Uterus (tissue), 4 donors: ENCODE data around the gene TMEM151A. TPM values are rescaled to one million over a fixed set of nuclear protein-coding genes. Genes with fewer than 3 reads are reported as not detected.

Experiments used
- DNase-seq, 2 donors: peaks; one replicate each; pipeline ENCODE4 v3.0.0-alpha.2; 2019 to 2020
- H3K27ac ChIP-seq, 2 donors: fragments of 200-600 bp; sonication (generic); 1 replicate in 1 of 2; 2 replicates in 1 of 2; pipeline ENCODE4 v1.5.1; 2016 to 2018
- H3K27me3 ChIP-seq, 2 donors: fragments of 200-600 bp; sonication (generic); one replicate each; pipeline ENCODE4 v1.5.1; 2018 to 2019; ENCODE audit warnings: control low read depth in 1 of 2
- H3K36me3 ChIP-seq, 2 donors: fragments of 200-600 bp; sonication (generic); one replicate each; pipeline ENCODE4 v1.5.1; 2019; ENCODE audit warnings: control low read depth in 1 of 2
- H3K4me1 ChIP-seq, 2 donors: fragments of 200-600 bp; sonication (generic); one replicate each; pipeline ENCODE4 v1.5.1; 2018 to 2019; ENCODE audit warnings: control low read depth in 1 of 2
- H3K4me3 ChIP-seq, 2 donors: fragments of 200-600 bp; sonication (generic); 1 replicate in 1 of 2; 2 replicates in 1 of 2; pipeline ENCODE4 v1.5.1; 2018 to 2019; ENCODE audit warnings: mild to moderate bottlenecking in 1 of 2
- H3K9me3 ChIP-seq, 2 donors: fragments of 200-600 bp; sonication (generic); one replicate each; pipeline ENCODE4 v1.5.1; 2019; ENCODE audit warnings: control low read depth in 1 of 2
- POLR2A ChIP-seq, 2 donors: fragments of 450-650 bp; IDR thresholded peaks; one replicate each; pipeline ENCODE4 v1.6.1; 2016; ENCODE audit warnings: antibody characterized with exemption in 2 of 2, mild to moderate bottlenecking in 1 of 2, moderate library complexity in 1 of 2
- intact Hi-C: fragments of 100-400 bp; cut with DNase I; formaldehyde crosslinking; loops from one replicate; pipeline ENCODE4 v1.15.1; 2023; ENCODE audit warnings: low total_unique reads
- total RNA-seq, 4 donors: library from RNA; depleted of rRNA in 3 of 4; stranded (reverse); fragments of >200 nt in 3 of 4; gene quantifications; one replicate each; pipeline versions ENCODE4 v1.1.0 to v1.2.4, GENCODE V29; 2014 to 2023
- TF ChIP-seq, protein P1 (sequence below), 4 experiments: fragments of 200-600 bp in 2 of 4; fragments of 450-650 bp in 2 of 4; sonication (generic) in 2 of 4; IDR thresholded peaks; one replicate each; pipeline ENCODE4 v1.5.1; 2016 to 2019; ENCODE audit warnings: antibody characterized with exemption in 4 of 4, mild to moderate bottlenecking in 2 of 4, moderate library complexity in 1 of 4
- donor health status: DM: yes; HTN: yes; CAD: no.

TMEM151A gene
- total RNA-seq, 4 donors from 2014 or later: 0.27 TPM; not detected in 3

DNA sequence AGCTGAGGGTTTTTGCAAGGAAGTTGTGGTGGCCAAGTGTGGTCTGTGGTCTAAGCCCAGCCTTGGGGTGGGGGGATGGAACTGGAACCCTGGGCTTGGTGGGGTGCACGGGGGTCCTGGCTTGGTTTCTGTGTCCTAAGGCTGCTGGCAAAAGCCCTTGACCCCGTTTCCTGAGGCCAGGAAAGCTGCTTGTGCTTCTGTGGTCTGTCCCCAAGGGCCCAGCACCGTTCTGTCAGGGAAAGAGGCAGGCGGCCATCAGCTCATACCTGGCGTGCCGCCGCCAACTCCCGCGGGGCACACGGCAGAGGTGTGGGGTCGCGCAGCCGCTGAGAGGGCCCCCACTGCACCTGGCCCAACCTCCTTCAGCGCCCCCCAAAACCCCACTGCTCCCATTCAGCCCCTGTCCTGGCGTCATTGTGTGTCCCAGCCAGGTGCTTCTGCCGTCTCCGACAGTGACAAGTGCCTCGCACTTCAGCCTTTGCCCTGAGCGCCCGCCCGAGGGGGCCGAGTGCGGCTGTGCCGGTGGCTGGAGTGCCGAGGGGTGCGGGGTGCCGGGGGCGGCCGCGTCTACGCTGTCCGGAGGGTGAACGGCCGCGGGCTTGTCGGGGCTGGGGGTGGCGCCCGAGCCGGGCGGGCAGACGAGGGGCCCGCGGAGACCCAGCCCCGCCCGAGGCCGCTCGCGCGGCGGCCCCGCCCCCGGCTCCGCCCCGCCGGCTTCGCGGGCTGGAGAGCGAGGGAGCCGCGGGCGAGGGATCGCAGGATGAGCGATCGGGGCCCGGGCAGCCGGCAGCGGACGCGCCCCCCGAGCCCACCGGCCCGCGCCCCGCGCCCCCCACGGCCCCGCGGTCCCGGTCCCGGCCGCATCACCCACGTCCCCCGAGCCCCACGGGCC is 14.0 kb upstream of the TMEM151A start, which contains the start of gene CNIH2:
TSS of gene CNIH2 (plus strand) at position 705 of the 892 bp plus-strand sequence. CDS start 282 bp downstream, outside the sequence.
- Histone ChIP-seq H3K36me3 (no peaks in the 10 kb centered on the region), H3K4me3 (peak within 1 kb of the TSS; percentile 13 to 22), H3K9me3 (no peaks in the 10 kb centered on the region), H3K27me3 (no peaks in the 10 kb centered on the region), H3K4me1 (peaks cover 0 to 10% of the 10 kb centered on the region in 2 donors), H3K27ac (peak within 1 kb of the TSS; percentile 48 to 54)
- TF ChIP-seq POLR2A (IDR thresholded peaks at IDR 0.05): no peak
- TF ChIP-seq, protein P1, sequence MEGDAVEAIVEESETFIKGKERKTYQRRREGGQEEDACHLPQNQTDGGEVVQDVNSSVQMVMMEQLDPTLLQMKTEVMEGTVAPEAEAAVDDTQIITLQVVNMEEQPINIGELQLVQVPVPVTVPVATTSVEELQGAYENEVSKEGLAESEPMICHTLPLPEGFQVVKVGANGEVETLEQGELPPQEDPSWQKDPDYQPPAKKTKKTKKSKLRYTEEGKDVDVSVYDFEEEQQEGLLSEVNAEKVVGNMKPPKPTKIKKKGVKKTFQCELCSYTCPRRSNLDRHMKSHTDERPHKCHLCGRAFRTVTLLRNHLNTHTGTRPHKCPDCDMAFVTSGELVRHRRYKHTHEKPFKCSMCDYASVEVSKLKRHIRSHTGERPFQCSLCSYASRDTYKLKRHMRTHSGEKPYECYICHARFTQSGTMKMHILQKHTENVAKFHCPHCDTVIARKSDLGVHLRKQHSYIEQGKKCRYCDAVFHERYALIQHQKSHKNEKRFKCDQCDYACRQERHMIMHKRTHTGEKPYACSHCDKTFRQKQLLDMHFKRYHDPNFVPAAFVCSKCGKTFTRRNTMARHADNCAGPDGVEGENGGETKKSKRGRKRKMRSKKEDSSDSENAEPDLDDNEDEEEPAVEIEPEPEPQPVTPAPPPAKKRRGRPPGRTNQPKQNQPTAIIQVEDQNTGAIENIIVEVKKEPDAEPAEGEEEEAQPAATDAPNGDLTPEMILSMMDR (IDR thresholded peaks at IDR 0.05): no peak
- intact Hi-C loops: no loop called here
- peak in 1 of 2 donors; percentile 42 for DNase-seq

DNA sequence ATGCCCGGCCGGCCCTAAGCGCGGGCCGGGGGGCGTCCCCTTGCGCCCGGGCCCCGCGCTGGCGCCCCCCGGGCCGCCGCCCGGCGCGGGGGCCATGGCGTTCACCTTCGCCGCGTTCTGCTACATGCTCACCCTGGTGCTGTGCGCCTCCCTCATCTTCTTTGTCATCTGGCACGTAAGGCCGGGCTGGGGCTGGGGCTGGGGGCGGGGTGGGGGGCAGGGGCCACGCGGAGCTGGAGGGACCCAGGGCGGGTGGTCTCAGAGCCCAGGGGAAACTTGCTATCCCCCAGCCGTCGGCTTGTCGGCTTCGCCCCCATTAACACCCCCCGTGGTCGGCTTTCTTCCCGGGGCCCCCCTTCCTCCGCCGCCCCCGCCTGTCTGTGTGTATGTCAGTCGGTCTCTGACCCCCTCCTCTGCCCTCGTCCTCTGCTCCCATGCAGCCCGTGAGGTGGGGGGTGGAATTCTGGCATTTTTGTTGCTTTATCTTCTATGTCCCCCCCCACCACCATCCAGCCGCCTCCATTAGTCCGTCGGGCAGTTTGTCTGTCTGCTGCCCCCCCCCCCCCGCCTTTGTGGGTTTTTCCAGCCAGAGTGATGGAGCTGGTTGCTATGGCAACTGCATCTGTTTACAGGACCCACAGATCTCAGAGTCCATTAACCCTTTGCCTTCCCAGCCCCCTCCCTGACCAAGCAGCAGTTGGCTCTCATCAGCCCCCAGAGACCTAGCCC is 13.2 kb upstream of the TMEM151A start:
- TF ChIP-seq, protein P1 (IDR thresholded peaks at IDR 0.05): no peak
- TF ChIP-seq POLR2A (IDR thresholded peaks at IDR 0.05): no peak
- no peaks in the 10 kb centered on the region for H3K9me3 ChIP-seq
- H3K36me3 ChIP-seq: no peaks in the 10 kb centered on the region
- peaks cover 0 to 10% of the 10 kb centered on the region in 2 donors for H3K4me1 ChIP-seq
- H3K27me3 ChIP-seq: no peaks in the 10 kb centered on the region
- no peak overlapping the region for H3K4me3 ChIP-seq
- intact Hi-C loops: no loop called here
- DNase-seq: no peak
- no peak overlapping the region for H3K27ac ChIP-seq

DNA sequence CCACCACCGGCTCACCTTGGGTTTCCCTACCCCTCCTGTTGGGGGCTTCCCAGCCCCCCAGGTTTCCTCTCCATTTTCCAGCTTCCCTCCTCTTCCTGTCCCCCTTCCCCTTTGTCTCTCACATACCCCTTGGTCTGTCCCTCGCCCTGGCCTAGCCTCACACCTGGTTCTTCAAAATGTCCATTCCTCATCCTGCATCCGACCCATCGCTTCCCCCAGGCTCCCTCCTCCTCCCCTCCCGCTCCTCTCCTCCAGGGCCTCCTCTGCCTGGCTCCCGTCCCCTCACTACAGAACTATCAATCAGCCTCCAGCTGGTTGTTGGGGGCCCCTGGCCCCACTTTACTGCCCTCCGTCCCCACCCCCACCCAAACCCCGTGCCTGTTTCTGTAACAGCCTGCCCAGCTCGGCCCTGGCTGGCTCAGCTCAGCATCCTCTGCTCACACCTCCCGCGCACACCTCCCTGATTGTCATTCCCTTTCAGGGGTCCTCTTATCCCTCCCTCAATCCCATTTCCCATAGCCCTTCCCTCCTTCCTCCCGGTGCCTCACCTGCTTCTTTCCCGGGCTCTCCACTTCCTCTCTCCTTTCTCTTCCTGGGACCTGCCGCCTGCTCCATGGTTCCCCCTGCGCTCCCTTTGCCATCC is 12.5 kb upstream of the TMEM151A start:
- no peaks in the 10 kb centered on the region for H3K27me3 ChIP-seq
- TF ChIP-seq, protein P1 (IDR thresholded peaks at IDR 0.05): no peak
- TF ChIP-seq POLR2A (IDR thresholded peaks at IDR 0.05): no peak
- H3K4me1 ChIP-seq: peaks cover 0 to 10% of the 10 kb centered on the region in 2 donors
- H3K4me3 ChIP-seq: no peak overlapping the region
- no peaks in the 10 kb centered on the region for H3K9me3 ChIP-seq
- intact Hi-C loops: no loop called here
- H3K36me3 ChIP-seq: no peaks in the 10 kb centered on the region
- DNase-seq: no peak
- H3K27ac ChIP-seq: no peak overlapping the region

DNA sequence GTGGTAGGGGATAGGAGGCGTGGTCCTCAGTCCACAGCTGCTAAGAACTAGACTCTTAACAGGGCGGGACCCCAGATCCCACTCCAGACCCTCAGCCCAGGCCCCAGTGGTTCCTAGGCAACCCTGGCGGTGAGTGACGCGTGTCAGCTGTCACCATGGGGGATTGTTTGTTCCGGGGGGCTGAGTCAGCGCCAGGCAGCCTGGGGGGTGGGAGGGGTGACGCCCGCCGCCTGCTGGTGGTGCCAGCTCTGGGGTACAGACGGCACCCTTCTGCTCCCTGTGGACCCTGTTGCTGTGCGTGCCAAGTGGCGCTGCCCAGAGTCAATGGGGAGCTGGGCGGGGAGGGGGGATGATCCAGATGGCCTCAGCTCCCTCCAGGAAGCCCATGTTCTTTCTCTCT is 11.3 kb upstream of the TMEM151A start:
- Histone ChIP-seq H3K27ac (no peak overlapping the region), H3K4me1 (peaks cover 0 to 10% of the 10 kb centered on the region in 2 donors), H3K4me3 (no peak overlapping the region), H3K27me3 (no peaks in the 10 kb centered on the region), H3K36me3 (no peaks in the 10 kb centered on the region), H3K9me3 (no peaks in the 10 kb centered on the region)
- intact Hi-C loops: loop anchor here (10.0 kb wide), 1 partner anchor 56 kb away; no protein-coding TSS in a partner anchor
- no peak for DNase-seq
- TF ChIP-seq POLR2A (IDR thresholded peaks at IDR 0.05): no peak
- TF ChIP-seq, protein P1 (IDR thresholded peaks at IDR 0.05): no peak
